Lung (tissue), 12 donors: ENCODE data around the gene MITF. TPM values are rescaled to one million over a fixed set of nuclear protein-coding genes. Genes with fewer than 3 reads are reported as not detected.

Experiments used
- ATAC-seq: fragments of 200-7000 bp; cut with Tn5 transposase; one replicate; pipeline ENCODE4 v1.9.1; 2020; ENCODE audit warnings: moderate number of reproducible peaks; ENCODE audit not compliant: insufficient read depth, low FRiP score
- DNase-seq, 3 donors: peaks; one replicate each; pipeline ENCODE4 v3.0.0-alpha.2; 2013 to 2017
- H3K27ac ChIP-seq, 2 donors: one replicate each; pipeline ENCODE4 v1.5.1; 2013; ENCODE audit warnings: mild to moderate bottlenecking in 2 of 2, moderate library complexity in 2 of 2, control low read depth in 1 of 2, inconsistent platforms in 1 of 2, low read depth in 1 of 2, low read length in 1 of 2
- H3K27me3 ChIP-seq, 3 donors: one replicate each; pipeline ENCODE4 v1.5.1; 2013; ENCODE audit warnings: low read length in 2 of 3; ENCODE audit not compliant: control insufficient read depth in 3 of 3, insufficient read depth in 3 of 3
- H3K36me3 ChIP-seq, 4 donors: one replicate each; pipeline ENCODE4 v1.5.1; 2013; ENCODE audit warnings: low read length in 4 of 4, mild to moderate bottlenecking in 1 of 4, moderate library complexity in 1 of 4; ENCODE audit not compliant: control insufficient read depth in 4 of 4, insufficient read depth in 4 of 4
- H3K4me1 ChIP-seq, 5 donors: one replicate each; pipeline ENCODE4 v1.5.1; 2013; ENCODE audit warnings: low read length in 5 of 5, mild to moderate bottlenecking in 2 of 5, moderate library complexity in 1 of 5; ENCODE audit not compliant: control insufficient read depth in 5 of 5, insufficient read depth in 5 of 5
- H3K4me3 ChIP-seq: one replicate; pipeline ENCODE4 v1.5.1; 2013; ENCODE audit warnings: mild to moderate bottlenecking, control low read depth, moderate library complexity
- H3K9ac ChIP-seq, 2 donors: one replicate each; pipeline ENCODE4 v1.5.1; 2013; ENCODE audit warnings: low read length in 2 of 2, control low read depth in 1 of 2; ENCODE audit not compliant: insufficient read depth in 1 of 2
- H3K9me3 ChIP-seq, 4 donors: one replicate each; pipeline ENCODE4 v1.5.1; 2013; ENCODE audit warnings: low read length in 3 of 4, mild to moderate bottlenecking in 1 of 4, moderate library complexity in 1 of 4; ENCODE audit not compliant: control insufficient read depth in 4 of 4, insufficient read depth in 3 of 4
- WGBS, 2 donors: extraction: QIAGEN DNeasy Blood & Tissue Kit; methylation state at CpG; one replicate each; pipeline ENCODE4 v1.1.7; 2013; 5-methylcytosine and 5-hydroxymethylcytosine counted together
- polyA plus RNA-seq, 2 donors: library from polyadenylated mRNA; stranded (reverse); fragments of 200-250 nt; gene quantifications; one replicate each; pipeline ENCODE4 v1.2.1, GENCODE V29; 2013
- total RNA-seq, 2 donors: library from RNA; depleted of rRNA in 1 of 2; stranded (reverse); fragments of >200 nt in 1 of 2; gene quantifications; one replicate each; pipeline ENCODE4 v1.2.1, GENCODE V29; 2014 to 2021
- TF ChIP-seq, protein P1 (sequence below): IDR thresholded peaks from 2 replicates; pipeline ENCODE4 v1.5.1; 2012; ENCODE audit warnings: mild to moderate bottlenecking; ENCODE audit errors: control extremely low read depth, extremely low read depth
- donor health status: control.
- donor health status: control.
- donor health status: Bipolar disorder and iron deficiency.
- donor health status: healthy.
- donor health status: DM: yes; HTN: yes; CAD: no.

MITF gene
- total and polyA plus RNA-seq, 4 donors: 5.0 to 28.0 (median 12.0) TPM

GRCh38 chr3:69749461-69749860 lies 10.2 kb downstream of the MITF start:
- DNase-seq: peak in 1 of 3 donors; percentile 28
- no peak for ATAC-seq
- Histone ChIP-seq H3K27ac (peak overlapping the region in 1 of 2 donors; percentile 13), H3K4me3 (no peak overlapping the region), H3K27me3 (no peaks in the 10 kb centered on the region), H3K36me3 (no peaks in the 10 kb centered on the region), H3K4me1 (peaks cover 0 to 41% (median 4%) of the 10 kb centered on the region in 5 donors), H3K9ac (no peak overlapping the region), H3K9me3 (peaks cover 0 to 4% (median 1%) of the 10 kb centered on the region in 4 donors)
- 74 to 90% methylated on average over 3 of the region's 3 CpGs for WGBS, 2 donors
- TF ChIP-seq, protein P1, sequence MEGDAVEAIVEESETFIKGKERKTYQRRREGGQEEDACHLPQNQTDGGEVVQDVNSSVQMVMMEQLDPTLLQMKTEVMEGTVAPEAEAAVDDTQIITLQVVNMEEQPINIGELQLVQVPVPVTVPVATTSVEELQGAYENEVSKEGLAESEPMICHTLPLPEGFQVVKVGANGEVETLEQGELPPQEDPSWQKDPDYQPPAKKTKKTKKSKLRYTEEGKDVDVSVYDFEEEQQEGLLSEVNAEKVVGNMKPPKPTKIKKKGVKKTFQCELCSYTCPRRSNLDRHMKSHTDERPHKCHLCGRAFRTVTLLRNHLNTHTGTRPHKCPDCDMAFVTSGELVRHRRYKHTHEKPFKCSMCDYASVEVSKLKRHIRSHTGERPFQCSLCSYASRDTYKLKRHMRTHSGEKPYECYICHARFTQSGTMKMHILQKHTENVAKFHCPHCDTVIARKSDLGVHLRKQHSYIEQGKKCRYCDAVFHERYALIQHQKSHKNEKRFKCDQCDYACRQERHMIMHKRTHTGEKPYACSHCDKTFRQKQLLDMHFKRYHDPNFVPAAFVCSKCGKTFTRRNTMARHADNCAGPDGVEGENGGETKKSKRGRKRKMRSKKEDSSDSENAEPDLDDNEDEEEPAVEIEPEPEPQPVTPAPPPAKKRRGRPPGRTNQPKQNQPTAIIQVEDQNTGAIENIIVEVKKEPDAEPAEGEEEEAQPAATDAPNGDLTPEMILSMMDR: no peak

DNA sequence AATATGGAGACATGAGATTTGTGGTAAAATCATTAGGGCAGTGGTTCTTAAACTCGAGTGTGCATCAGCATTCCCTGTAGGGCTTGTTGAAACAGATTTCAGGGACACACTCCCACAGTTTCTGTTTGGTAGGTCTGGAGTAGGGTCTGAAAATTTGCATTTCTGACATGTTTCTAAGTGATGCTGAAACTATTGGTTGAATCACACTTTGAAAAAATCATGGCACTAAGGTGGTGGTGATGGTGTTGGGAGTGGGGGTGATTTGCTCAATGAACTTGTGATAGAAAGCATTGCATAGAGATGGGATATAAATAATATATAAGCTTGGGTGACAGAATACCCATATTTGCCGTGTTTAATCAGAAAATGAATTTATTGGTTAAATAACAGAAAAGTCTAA lies 11.3 kb downstream of the MITF start:
- WGBS, 2 donors: 91 to 93% methylated on average over 2 of the region's 2 CpGs
- no peak overlapping the region for H3K27ac ChIP-seq

DNA sequence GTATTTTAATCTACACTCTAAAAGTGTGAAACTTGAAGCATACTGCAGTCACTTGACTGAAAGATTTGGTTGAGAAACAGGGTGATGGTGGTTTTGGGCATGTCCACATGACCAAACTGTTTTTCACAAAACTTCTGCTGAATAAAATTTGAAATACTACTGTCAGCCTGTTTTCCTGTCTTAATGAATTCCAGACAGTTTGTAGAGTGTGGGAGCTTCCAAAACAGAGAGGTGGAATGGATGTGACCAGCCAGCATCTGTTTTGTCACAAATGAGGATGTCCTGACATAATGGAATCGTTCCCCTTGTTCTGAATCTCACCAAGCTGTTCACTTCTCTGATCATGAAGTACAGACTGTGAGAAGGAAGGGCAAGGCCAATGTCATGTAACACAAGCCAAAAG lies 11.8 kb downstream of the MITF start:
- H3K9me3 ChIP-seq: peaks cover 0 to 4% (median 1%) of the 10 kb centered on the region in 4 donors
- H3K27me3 ChIP-seq: no peaks in the 10 kb centered on the region
- 24 to 51% methylated on average over 1 of the region's 1 CpG for WGBS, 2 donors
- H3K36me3 ChIP-seq: no peaks in the 10 kb centered on the region
- H3K4me3 ChIP-seq: no peak overlapping the region
- ATAC-seq: no peak
- TF ChIP-seq, protein P1: no peak
- no peak for DNase-seq
- H3K4me1 ChIP-seq: peaks cover 0 to 43% (median 4%) of the 10 kb centered on the region in 5 donors
- H3K9ac ChIP-seq: no peak overlapping the region
- peak overlapping the region; percentile 26 to 56 for H3K27ac ChIP-seq

More for the DNA sequence above, 11.3 kb downstream of the MITF start:
- ATAC-seq (no peak), DNase-seq (no peak)
- H3K36me3 ChIP-seq: no peaks in the 10 kb centered on the region
- H3K4me3 ChIP-seq: no peak overlapping the region
- H3K9me3 ChIP-seq: peaks cover 0 to 4% (median 1%) of the 10 kb centered on the region in 4 donors
- no peak overlapping the region for H3K9ac ChIP-seq
- H3K27me3 ChIP-seq: no peaks in the 10 kb centered on the region
- H3K4me1 ChIP-seq: peaks cover 0 to 42% (median 4%) of the 10 kb centered on the region in 5 donors
- TF ChIP-seq, protein P1: no peak

DNA sequence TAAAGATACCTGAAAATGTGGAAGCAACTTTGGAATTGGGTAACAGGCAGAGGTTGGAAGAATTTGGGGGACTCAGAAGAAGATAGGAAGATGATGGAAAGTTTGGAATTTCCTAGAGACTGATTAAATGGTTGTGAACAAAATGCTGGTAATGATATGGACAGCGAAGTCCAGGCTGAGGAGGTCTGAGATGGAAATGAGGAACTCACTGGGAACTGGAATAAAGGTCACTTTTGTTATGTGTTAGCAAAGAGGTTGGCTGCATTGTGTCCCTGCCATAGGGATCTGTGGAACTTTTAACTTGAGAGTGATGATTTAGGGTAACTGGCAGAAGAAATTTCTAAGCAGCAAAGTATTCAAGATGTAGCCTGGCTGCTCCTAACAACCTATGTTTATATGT lies 13.0 kb downstream of the MITF start:
- no peaks in the 10 kb centered on the region for H3K27me3 ChIP-seq
- 70 to 96% methylated on average over 1 of the region's 1 CpG for WGBS, 2 donors
- TF ChIP-seq, protein P1: no peak
- H3K9ac ChIP-seq: no peak overlapping the region
- no peak overlapping the region for H3K4me3 ChIP-seq
- no peaks in the 10 kb centered on the region for H3K36me3 ChIP-seq
- H3K9me3 ChIP-seq: peaks cover 0 to 4% (median 1%) of the 10 kb centered on the region in 4 donors
- no peak overlapping the region for H3K27ac ChIP-seq
- DNase-seq (no peak), ATAC-seq (no peak)
- H3K4me1 ChIP-seq: peaks cover 0 to 36% (median 4%) of the 10 kb centered on the region in 5 donors
